GM15510 (cell line): Measurements from ENCODE around the gene APBB2.

Experiments
- POLR2A ChIP-seq: IDR thresholded peaks from 3 replicates; pipeline ENCODE4 v1.6.1; 2011; ENCODE audit warnings: borderline replicate concordance; ENCODE audit not compliant: insufficient read length; ENCODE audit errors: extremely low read depth

The APBB2 gene

DNA sequence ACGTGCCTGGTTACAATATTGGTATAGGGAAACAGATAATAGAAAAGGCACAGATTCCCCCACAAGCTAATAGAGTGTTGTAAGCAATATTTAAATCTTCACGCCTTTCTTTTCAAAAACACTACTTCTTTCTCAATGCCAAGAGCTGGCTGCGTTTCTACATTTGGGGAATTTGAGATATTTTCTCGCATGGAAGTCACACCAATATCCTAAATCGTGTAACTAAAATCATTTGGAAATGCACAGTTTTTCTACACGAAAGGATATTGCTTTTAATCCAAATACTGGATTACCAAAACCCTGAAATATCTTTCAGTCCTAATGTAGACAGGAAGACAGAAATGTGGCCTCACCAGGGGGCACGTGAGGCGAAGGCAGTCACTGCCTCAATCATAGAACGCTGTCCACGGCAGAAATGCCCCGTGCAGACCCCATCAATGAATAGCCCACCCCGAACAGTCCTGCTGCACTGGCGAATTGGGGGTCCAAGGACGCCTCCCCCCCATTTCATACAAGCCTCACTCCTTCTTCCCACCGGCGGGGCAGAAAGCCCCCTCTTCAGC, 358.0 kb downstream of the APBB2 start:
- TF ChIP-seq POLR2A = no peak

DNA sequence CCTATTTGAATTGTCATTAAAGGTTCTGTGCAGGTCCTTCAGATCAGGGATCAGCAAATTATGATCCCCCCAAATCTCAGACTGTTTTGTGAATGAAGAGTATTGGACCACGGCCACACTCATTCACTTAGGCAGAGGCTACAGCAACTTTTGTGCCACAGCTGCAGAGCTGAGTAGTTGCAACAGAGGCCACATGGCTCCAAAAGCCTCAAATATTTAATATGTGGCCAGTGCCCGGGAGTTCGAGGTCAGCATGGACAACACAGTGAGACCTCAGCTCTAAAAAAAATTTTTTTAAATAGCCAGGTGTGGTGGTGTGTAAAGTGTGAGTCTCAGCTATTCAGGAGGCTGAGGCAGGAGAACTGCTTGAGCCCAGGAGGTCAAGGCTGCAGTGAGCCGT, 363.8 kb downstream of the APBB2 start:
- TF ChIP-seq POLR2A = no peak

DNA sequence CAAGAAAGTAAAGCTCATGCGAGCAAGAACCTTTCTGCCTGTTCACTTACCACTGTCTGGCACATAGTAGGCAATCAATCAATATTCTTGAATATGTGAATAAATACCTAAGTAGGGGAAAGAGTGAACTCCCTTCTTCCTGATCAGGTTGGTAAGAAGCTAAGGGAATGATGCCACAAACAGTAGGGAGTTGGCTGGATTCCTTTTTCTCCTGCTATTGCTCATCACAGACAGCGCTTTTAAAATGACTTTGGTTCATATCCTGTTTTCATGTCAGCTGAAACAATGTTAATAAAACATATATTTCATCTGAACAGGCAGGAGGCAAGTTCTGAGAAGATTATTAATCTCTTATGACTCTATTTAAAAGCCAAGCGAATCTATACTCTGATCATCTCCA, 365.4 kb downstream of the APBB2 start:
- no peak for TF ChIP-seq POLR2A

DNA sequence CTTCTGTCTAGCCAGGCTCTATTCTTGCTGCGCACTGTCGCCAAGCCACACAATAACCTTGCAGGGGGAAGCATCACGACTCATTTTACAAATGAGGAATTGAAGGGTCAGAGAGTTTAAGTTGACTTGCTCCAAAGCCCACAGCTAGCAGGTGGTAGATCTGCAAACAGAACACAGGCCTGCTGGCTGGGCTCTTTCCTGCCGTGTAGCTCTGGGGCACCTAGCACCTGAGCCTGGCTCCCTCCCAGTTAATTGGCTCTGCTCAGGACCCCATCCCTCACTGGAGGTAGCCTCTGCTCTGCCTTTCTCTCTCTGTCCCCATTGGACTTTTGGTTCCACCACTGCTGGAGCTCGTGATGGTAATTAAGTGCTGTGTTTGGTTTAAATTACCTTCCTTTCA, 366.1 kb downstream of the APBB2 start:
- TF ChIP-seq POLR2A = no peak

DNA sequence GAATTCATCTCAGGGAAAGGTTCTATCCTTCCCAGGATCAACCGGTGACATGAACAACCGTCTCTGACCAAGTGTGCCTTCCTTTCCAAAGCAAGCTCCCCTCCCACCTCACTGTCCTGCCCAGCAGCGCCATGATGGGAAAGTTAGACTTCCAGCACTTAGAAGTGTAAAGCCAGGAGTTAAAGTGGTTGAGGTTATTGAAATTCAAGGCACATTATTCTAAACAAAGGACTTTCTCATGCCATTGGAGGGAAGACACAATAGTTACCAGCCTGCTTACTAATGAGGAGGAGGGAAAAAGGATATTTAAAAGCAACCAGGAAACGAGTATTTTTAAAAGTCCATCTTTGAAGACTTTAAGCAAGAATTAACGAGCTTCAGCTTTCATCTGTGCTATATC, 367.8 kb downstream of the APBB2 start:
- no peak for TF ChIP-seq POLR2A

DNA sequence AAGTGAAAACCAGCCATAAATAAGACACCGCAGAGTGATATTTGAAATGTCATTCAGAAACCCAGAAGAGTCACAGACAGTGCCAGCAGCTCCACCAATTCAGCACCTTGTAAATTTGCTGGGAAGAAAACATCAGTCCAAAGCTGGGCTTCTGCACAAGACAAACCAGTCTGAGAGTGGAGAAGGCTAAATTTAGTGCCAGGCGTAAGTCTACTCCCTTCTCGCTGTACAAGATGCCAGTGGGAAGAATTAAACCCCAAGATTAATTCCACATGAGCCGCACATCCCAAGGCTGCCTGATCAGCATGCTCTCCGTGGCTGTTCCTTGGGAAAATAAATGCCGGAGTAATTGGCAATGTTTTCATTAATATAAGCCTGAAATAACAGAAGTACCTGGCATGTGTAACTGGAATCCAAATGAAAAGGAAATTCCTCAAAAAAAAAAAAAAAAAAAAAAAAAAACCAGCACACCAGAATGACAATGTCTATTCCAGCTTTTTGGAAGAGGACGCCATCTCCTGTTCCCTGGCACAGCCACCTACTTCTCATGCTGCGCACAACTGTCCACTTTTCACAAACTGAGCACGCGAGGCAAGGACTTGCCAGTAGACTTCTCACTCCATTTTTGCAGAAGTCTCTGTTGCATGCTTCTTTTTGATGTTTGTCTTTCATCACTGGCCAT, 369.0 kb downstream of the APBB2 start:
- no peak for TF ChIP-seq POLR2A

DNA sequence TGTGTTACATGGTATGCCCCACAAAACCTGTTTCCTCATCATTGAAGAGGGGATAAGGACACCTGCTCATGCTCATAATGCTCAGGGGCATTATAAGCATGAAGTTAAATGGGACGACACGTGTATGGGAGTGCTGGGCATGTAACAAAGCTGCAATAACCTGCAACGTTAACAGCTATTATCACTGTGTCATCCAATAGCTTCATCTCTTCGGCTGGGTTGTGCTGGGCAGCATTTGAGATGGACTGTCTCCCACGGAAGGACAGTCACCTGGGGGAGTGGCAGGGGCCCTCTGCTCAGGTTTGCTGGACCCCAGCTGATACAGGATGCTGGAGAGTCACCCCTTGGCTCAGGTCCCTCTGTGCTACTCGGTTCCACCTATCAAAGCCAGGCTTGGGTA, 370.1 kb downstream of the APBB2 start:
- no peak for TF ChIP-seq POLR2A

DNA sequence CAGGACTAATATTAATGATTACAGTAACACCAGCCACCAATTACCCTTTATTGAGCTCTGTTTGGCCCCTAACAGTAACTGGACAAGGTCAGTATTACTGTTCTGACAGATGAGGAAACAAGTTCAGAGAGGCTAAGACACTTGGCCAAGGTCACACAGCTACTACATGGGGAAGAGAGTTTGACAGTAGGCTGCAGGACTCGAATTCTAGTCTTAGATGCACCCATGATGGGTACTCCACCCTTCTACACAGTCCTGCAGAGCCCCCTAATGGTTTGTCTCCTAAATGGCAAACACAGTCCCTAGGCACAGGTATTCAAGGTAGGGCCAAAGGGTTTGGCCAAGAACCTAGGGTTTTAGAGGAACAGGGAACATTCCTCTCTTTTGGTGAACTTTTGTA, 370.6 kb downstream of the APBB2 start:
- TF ChIP-seq POLR2A = no peak

DNA sequence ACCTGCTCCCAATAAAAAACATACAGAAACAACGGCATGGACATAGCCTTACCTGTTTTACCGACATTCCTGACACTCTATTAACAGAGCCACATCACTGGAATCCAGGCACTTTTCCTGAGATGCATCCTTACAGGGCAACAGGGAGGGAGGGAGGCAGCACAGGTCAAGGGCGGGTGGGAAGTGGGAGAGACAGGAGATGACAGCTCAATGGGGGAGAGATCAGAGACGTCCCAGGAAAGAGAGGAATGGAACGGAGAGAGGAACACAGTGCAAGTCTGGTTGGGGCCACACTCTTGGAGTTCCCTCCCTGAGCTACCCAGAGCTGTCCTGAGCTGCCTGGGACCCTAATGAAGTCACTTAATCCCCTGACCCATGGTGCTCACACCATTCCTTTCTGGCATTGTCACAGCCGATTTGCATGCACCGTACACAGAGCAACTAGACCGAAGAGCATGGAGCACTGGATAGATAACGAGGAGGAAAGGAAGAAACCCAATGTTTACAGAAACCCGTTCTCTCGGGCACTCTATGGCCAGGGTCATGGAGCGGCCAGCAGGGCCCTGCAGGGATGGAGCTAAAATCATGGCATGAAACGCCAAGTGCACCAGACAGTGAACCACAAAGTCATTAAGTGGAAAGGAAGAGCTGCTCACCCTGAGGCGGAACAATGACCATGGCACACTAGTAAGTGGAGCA, 371.5 kb downstream of the APBB2 start:
- no peak for TF ChIP-seq POLR2A

DNA sequence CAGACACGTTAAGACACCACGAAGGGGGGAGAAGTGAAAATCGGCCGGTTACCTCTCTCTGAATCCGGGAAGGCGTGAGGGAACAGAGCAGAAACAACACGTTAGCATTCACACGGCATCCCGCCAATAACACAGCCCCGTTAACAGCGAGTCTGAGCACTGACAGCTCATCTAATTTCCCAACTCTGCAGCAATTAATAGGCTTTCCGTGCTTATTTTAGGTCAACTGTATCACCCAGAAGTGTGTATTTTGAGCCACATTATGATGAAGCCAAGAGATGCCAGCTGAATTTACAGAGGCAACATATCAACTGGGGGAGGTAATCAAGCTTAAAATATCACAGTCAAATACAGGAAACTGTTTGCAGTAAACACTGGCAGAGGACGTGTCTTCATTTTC, 372.0 kb downstream of the APBB2 start:
- no peak for TF ChIP-seq POLR2A

DNA sequence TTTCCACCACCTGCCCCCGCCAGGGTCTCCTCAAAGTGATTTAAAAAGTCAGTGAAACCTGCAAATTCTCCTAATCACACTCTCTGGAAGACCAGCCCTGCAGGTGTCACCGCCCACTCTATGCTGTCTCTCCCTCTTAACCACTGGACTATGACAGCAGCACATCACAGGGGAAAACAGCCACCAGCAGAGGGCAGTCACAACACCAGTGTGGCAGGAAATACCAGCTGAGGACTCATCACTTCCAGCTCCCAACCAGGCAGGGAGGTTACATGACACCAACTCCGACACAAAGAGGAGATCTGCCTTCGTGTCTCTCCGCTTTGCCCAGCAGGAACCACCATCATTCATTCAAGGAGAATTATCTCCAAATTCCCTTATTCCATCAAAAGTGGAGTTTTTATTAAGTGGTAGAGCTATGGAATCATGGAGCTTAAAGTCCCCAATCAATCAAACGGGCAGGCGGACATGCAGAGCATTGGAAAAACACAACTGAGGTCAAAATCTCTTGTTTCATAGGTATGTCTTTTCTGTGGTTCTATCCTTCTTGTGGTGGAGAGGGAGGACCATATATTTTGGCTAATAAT, 373.3 kb downstream of the APBB2 start:
- no peak for TF ChIP-seq POLR2A

DNA sequence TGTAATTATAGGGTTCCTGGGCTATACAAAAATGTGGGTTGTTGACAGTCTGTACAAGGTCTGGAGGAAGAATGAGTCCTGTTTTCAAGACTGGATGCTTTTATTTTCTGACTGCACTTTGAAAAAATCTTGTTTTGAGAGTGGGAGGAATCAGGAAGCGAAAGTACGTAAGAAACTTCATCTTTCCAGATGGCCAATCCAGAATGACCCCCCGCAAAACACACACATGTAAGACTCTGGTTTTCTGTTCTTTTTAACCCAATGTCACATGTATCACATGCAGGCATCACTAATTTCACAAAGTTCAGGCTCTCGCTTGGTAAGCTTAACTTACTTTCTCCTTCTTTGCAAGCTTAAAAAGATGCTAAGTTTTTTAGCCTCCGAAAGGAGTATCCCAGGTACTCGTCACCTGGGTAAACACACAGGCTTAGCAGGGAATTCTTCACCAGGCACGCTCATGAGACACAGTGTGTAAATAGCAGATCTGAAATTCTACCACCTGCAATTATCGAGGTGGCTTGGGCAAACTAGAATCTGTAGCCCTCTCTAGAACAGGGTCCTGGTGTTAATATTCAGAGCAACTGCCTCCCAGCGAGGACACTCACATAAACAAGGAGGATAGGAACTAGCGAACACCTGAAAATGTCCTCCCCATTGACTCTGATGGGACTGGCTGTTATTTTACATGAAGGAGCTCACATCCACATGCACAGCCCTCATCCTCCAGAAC, 373.9 kb downstream of the APBB2 start:
- TF ChIP-seq POLR2A = no peak

DNA sequence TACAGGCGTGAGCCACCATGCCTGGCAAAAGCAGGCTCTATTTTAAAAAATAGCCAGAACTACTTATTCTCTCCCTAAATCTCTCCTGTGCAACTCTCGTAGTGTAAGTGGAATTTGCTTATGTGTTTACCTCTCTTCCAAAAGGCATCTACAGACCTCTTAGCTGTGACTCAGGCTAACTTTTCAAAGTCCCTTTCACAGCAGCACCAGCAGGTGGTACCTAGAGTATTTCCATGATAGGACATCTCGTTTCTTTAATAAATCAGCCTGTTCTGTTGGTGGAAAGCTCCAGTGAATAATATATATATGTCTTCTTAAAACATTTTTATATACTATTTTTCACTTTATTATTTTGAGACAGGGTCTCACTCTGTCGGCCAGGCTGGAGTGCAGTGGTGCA, 375.6 kb downstream of the APBB2 start:
- TF ChIP-seq POLR2A = no peak

DNA sequence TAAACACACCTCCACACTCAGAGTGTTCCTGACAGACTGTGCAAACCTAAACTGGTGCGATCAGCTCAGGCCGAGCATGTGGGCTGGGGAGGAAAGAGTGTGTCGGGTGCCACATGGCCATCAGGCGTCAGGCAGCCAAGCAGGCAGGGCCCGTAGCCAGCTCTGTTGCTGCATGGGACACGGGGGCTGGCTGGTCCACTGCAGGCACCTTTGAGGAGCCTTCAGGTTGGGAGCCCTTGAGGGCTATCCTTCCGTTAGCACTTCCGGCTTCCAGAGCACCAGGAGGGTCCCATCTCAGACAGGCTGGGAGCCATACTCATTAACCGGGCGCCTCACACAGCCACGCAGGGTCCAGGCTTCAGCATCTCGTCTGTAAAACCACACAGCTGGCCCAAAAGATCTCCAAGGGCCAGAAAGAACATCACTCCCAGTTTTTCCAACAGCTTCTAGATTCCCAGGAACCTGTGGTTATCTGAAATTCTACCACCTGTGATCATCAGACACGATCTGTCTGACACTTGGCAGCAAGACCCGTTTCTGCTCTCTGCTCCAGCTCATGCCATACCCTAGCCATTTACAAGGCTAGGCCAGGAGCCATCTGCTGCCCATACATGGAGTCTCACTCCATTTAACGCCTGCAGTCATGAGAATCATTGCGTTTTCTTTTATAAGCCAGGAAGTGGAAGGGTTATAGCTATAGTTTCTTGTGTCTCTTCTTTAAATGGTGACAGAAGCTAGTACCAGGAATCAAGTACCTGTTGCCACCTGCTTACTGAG, 377.1 kb downstream of the APBB2 start:
- no peak for TF ChIP-seq POLR2A
